AG04449 (cell line): ENCODE data around the gene DOCK9.

Experiments used
- CTCF ChIA-PET: fragments of 350-600 bp; formaldehyde crosslinking; extraction: SDS; loops from one replicate; lab custom pipeline; 2021; ENCODE audit warnings: antibody characterized with exemption; lab: Yijun Ruan, JAX
- POLR2A ChIA-PET: fragments of 400-600, 350-600 bp; formaldehyde crosslinking; extraction: SDS; loops from one replicate; lab custom pipeline; 2020; ENCODE audit warnings: antibody characterized with exemption, inconsistent platforms; lab: Yijun Ruan, JAX
- DNase-seq: peaks from one replicate; pipeline ENCODE4 v3.0.0-alpha.2; 2010; ENCODE audit warnings: low read depth, low spot score
- H3K4me3 ChIP-seq: 2 replicates; pipeline ENCODE4 v1.5.1; 2011; ENCODE audit warnings: low read depth, mild to moderate bottlenecking, control low read depth, low read length
- TF ChIP-seq, protein P1 (sequence below): IDR thresholded peaks from one replicate; pipeline ENCODE4 v1.5.1; 2011; ENCODE audit warnings: mild to moderate bottlenecking, moderate library complexity, low read length, control low read depth, inconsistent platforms; ENCODE audit not compliant: insufficient read depth; ENCODE audit errors: missing control alignments

The DOCK9 gene

DNA sequence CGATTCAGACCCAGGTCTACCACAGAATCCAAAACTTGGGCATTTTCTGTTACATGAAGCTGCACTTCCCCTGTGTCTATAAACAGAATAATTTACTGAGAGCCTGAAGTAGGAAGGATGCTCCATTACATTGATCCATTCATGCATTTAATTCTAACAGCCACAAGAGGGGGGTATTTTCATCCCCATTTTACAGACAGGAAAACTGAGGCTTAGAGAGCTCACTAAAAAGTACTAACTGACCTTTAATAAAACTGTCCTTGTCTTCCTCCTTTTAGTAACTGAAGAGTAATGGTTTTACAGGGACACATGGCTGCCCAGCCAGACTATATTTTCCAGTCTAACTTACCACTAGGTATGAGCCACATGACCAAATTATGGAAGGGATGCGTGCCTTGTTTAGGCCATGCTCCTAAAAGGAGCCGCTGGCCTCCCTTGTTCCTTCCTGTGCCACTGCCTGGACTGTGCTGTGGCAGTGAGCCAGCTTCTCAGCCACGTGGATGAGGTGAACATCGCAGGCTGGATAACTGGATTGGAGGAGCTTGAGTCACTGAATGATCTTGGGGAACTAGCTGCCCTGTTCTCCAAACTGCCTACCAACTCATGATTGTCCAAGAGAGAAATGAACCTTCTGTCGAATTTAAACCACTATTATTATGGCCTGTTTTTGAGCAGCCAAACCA lies 108.3 kb downstream of the DOCK9 start:
- H3K4me3 ChIP-seq: no peak overlapping the region
- ChIA-PET POLR2A (no interaction called here), CTCF (interaction anchor here (0.7 to 1.8 kb wide), 5 partner anchors 10 to 30 kb away, joined by 3 to 7 read pairs (median 4); no protein-coding TSS in a partner anchor)
- TF ChIP-seq, protein P1, sequence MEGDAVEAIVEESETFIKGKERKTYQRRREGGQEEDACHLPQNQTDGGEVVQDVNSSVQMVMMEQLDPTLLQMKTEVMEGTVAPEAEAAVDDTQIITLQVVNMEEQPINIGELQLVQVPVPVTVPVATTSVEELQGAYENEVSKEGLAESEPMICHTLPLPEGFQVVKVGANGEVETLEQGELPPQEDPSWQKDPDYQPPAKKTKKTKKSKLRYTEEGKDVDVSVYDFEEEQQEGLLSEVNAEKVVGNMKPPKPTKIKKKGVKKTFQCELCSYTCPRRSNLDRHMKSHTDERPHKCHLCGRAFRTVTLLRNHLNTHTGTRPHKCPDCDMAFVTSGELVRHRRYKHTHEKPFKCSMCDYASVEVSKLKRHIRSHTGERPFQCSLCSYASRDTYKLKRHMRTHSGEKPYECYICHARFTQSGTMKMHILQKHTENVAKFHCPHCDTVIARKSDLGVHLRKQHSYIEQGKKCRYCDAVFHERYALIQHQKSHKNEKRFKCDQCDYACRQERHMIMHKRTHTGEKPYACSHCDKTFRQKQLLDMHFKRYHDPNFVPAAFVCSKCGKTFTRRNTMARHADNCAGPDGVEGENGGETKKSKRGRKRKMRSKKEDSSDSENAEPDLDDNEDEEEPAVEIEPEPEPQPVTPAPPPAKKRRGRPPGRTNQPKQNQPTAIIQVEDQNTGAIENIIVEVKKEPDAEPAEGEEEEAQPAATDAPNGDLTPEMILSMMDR: no peak
- no peak for DNase-seq

DNA sequence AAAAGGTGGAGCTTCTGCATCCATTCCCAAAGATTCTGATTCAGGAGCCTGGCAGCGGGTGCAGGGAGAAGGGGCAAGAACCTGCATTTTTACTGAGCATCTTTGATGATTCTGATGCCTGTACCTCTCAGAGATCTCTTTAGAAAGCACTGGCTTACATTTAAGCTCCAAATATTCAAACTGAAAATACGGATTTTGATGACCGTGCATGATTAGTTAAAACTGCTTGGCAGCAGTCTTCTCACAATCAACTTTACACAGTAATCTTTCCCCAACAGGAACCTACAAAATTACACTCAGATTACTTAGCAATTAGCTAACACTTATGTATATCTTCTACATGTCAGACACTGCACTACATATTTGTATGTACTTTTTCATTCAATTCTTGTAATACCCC lies 108.9 kb downstream of the DOCK9 start:
- no peak for DNase-seq

DNA sequence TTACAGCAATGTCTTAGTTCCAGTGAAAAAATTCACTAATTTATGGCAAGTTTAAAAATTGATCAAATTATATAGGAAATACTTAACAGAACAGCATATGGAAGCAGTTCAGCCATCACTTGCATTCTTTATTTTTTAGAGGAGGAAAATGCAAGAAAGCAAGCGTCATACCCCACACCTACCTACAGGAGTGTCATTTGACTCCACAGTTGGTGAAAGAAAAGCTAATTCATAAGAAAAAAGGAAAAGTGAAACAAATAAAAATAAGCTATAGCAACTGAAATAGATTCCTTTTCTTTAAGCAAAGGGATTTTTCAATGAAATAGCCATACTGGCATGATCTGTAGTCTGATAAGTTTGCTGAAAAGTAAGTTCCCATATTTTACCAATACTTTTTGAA lies 111.0 kb downstream of the DOCK9 start:
- DNase-seq: no peak
- CTCF ChIA-PET: interaction anchor here (1.4 to 1.9 kb wide), 4 partner anchors 8 to 399 kb away, joined by 4 to 5 read pairs (median 4); no protein-coding TSS in a partner anchor
- TF ChIP-seq, protein P1: no peak
- H3K4me3 ChIP-seq: no peak overlapping the region
- POLR2A ChIA-PET: no interaction called here

More for the DNA sequence above, 108.9 kb downstream of the DOCK9 start:
- CTCF ChIA-PET: interaction anchor here (0.7 to 1.8 kb wide), 5 partner anchors 12 to 28 kb away, joined by 3 to 7 read pairs (median 3); no protein-coding TSS in a partner anchor
- TF ChIP-seq, protein P1: no peak
- POLR2A ChIA-PET: no interaction called here
- no peak overlapping the region for H3K4me3 ChIP-seq

DNA sequence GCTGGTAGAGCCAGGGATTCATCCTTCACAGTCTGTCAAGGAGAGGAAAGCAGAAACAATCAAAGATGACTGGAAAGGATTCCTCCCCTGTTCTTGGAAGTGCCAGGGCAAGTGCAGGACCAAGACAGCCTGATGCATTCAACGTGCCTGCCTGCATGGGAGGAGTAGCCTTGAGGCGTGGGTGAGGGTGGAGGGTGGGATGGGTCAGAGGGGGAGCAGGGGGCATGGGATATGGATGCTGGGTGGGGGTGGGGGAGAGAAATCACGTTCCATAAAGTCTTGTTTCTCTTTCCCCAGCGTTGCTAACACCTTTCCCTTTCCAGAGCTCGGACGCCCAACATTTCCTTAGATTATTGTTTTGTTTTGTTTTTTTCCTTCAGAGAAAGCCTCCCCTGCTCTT lies 117.4 kb downstream of the DOCK9 start:
- ChIA-PET CTCF (no interaction called here), POLR2A (no interaction called here)
- no peak for DNase-seq
- no peak overlapping the region for H3K4me3 ChIP-seq
- TF ChIP-seq, protein P1: no peak

DNA sequence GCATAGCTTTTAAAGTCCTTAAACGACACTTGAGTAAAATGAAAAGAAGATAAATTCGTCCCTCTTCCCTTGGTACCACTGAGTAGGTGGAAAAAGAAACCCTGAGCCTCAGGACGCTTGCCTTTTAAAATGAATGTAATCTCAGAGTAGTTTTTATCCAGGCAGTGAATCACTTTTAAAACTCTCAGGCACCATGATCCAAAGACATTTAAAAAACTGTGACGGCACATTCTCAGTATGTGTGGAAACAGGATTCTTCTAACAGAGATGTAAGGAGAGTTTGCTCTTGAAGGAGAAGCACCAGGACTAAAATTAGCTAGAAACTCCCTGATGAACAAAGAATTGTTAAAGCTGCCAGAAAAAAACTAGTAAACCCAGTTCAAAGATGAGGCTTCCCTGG lies 119.7 kb downstream of the DOCK9 start:
- TF ChIP-seq, protein P1: no peak
- ChIA-PET CTCF (interaction anchor here (0.9 to 10.5 kb wide), 3 partner anchors 11 to 176 kb away, joined by 4 to 97 read pairs (median 4); no protein-coding TSS in a partner anchor), POLR2A (no interaction called here)

DNA sequence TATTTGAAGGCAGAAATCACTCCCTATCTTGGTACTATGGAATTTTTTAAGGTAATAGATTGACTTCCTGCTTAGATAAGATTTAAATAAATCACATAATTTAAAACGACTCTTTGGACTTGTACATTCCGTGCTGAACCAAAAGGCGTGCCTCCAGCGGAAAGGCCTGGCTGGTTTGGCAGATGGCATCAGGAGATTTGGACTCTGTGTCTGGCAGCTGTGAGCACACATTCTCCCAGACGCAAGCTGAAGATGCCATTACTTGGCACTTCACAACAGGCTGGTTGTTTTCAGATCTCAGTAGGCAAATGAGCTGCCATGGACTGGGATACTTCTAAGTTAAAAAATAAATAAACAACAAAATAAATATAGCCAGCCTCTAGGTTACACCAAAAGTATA lies 120.9 kb downstream of the DOCK9 start:
- POLR2A ChIA-PET: no interaction called here
- H3K4me3 ChIP-seq: no peak overlapping the region
- CTCF ChIA-PET: interaction anchor here (0.8 to 10.5 kb wide), 3 partner anchors 12 to 177 kb away, joined by 4 to 97 read pairs (median 4); no protein-coding TSS in a partner anchor
- no peak for DNase-seq
- TF ChIP-seq, protein P1: no peak

More for the DNA sequence above, 119.7 kb downstream of the DOCK9 start:
- no peak overlapping the region for H3K4me3 ChIP-seq
- DNase-seq: no peak
